Liver (tissue), 3 donors: ENCODE data around the gene AATK.

ENCODE experiments used
- ATF3 ChIP-seq: IDR thresholded peaks from 2 replicates; pipeline ENCODE4 v1.6.1; 2016; ENCODE audit warnings: antibody characterized with exemption
- CTCF ChIP-seq: fragments of 150-350 bp; IDR thresholded peaks from 2 replicates; pipeline ENCODE4 v1.5.1; 2017; ENCODE audit warnings: improper control_type of control experiment, low read depth, low read length; ENCODE audit not compliant: missing input control
- FOXA1 ChIP-seq: IDR thresholded peaks from 2 replicates; pipeline ENCODE4 v1.6.1; 2016; ENCODE audit warnings: antibody characterized with exemption
- GABPA ChIP-seq, 2 donors: IDR thresholded peaks in 1 of 2; conservative IDR thresholded peaks in 1 of 2; 2 replicates each; pipeline ENCODE4 v1.6.1; 2016; ENCODE audit warnings: antibody characterized with exemption in 2 of 2, mild to moderate bottlenecking in 1 of 2, moderate library complexity in 1 of 2
- JUND ChIP-seq, 2 donors: IDR thresholded peaks; 2 replicates each; pipeline ENCODE4 v1.6.1; 2016; ENCODE audit warnings: antibody characterized with exemption in 2 of 2
- MAX ChIP-seq: IDR thresholded peaks from 2 replicates; pipeline ENCODE4 v1.6.1; 2016; ENCODE audit warnings: antibody characterized with exemption
- RAD21 ChIP-seq, 2 donors: IDR thresholded peaks; 2 replicates each; pipeline ENCODE4 v1.6.1; 2016; ENCODE audit warnings: antibody characterized with exemption in 2 of 2, mild to moderate bottlenecking in 2 of 2
- REST ChIP-seq: IDR thresholded peaks from 2 replicates; pipeline ENCODE4 v1.6.1; 2016; ENCODE audit warnings: antibody characterized with exemption, mild to moderate bottlenecking
- RXRA ChIP-seq, 2 donors: IDR thresholded peaks; 2 replicates each; pipeline ENCODE4 v1.6.1; 2017 to 2018; ENCODE audit warnings: antibody characterized with exemption in 2 of 2, mild to moderate bottlenecking in 1 of 2
- SP1 ChIP-seq: IDR thresholded peaks from 2 replicates; pipeline ENCODE4 v1.6.1; 2018; ENCODE audit warnings: antibody characterized with exemption, mild to moderate bottlenecking
- TAF1 ChIP-seq: conservative IDR thresholded peaks from 2 replicates; pipeline ENCODE4 v1.6.1; 2016; ENCODE audit warnings: antibody characterized with exemption, mild to moderate bottlenecking
- YY1 ChIP-seq: IDR thresholded peaks from 2 replicates; pipeline ENCODE4 v1.6.1; 2016; ENCODE audit warnings: antibody characterized with exemption, mild to moderate bottlenecking
- ZBTB33 ChIP-seq: IDR thresholded peaks from 2 replicates; pipeline ENCODE4 v1.6.1; 2016; ENCODE audit warnings: antibody characterized with exemption
- donor health status: healthy.
- donor health status: healthy.

GRCh38 chr17:81189670-81190530, 23.9 kb upstream of the AATK start:
- TF ChIP-seq JUND (IDR thresholded peaks at IDR 0.05), result no peak
- no peak for TF ChIP-seq GABPA (IDR thresholded peaks at IDR 0.05 in 1 of 2, conservative IDR thresholded peaks at IDR 0.05 in 1 of 2)
- TF ChIP-seq CTCF, result no peak
- TF ChIP-seq MAX, result no peak
- TF ChIP-seq TAF1, result no peak
- TF ChIP-seq RXRA (IDR thresholded peaks at IDR 0.05), result no peak
- TF ChIP-seq ZBTB33, result no peak
- no peak for TF ChIP-seq SP1
- no peak for TF ChIP-seq YY1
- no peak for TF ChIP-seq REST
- no peak for TF ChIP-seq ATF3
- TF ChIP-seq RAD21 (IDR thresholded peaks at IDR 0.05), result no peak
- no peak for TF ChIP-seq FOXA1
